Gastroesophageal sphincter (tissue), 3 donors: ENCODE results near the gene CCDC88C.

Experiments used
- CTCF ChIP-seq, 4 experiments: fragments of 200-600 bp in 2 of 4; fragments of 450-650 bp in 2 of 4; sonication (generic) in 1 of 4; IDR thresholded peaks; one replicate each; pipeline ENCODE4 v1.5.1; 2017 to 2019; ENCODE audit warnings: antibody characterized with exemption in 4 of 4, mild to moderate bottlenecking in 2 of 4, moderate library complexity in 2 of 4
- EP300 ChIP-seq: sonication (generic); formaldehyde crosslinking; IDR thresholded peaks from one replicate; pipeline ENCODE4 v1.6.1; 2017; ENCODE audit warnings: antibody characterized with exemption, mild to moderate bottlenecking
- POLR2A ChIP-seq, 2 donors: fragments of 450-650 bp; IDR thresholded peaks; one replicate each; pipeline ENCODE4 v1.6.1; 2017; ENCODE audit warnings: antibody characterized with exemption in 2 of 2, mild to moderate bottlenecking in 2 of 2, moderate library complexity in 1 of 2
- POLR2AphosphoS5 ChIP-seq: sonication (generic); formaldehyde crosslinking; IDR thresholded peaks from one replicate; pipeline ENCODE4 v1.6.1; 2017; ENCODE audit warnings: antibody characterized with exemption

- TF ChIP-seq CTCF (IDR thresholded peaks at IDR 0.05) (no peak), POLR2A (IDR thresholded peaks at IDR 0.05) (no peak), EP300 (no peak), POLR2AphosphoS5 (no peak)
These were observed 95.0 kb downstream of the CCDC88C start for GRCh38 chr14:91322623-91323022.
